Measurements from ENCODE around the gene IQCE. TPM values are rescaled to one million over a fixed set of nuclear protein-coding genes. Genes with fewer than 3 reads are reported as not detected.

IQCE gene
- total RNA-seq, 3 donors from 2014 or later (not counting 1 experiment from before 2014, with no cell fraction given): 9.6 to 13.5 (median 11.3) TPM

GRCh38 chr7:2564970-2565540, 6.3 kb downstream of the IQCE start:
- Mint-ChIP-seq H3K4me1 (peaks cover 1 to 2% of the 10 kb centered on the region in 2 donors), H3K27ac (no peak overlapping the region), H3K27me3 (ENCODE audit: low read depth in 2 of 2) (no peaks in the 10 kb centered on the region), H3K9me3 (no peaks in the 10 kb centered on the region), H3K4me3 (no peak overlapping the region), H3K36me3 (no peaks in the 10 kb centered on the region)
- Histone ChIP-seq H3K4me3 (ENCODE audit: low read length) (no peak overlapping the region), H3K27ac (ENCODE audit: low read length) (no peak overlapping the region), H3K9me3 (ENCODE audit: control insufficient read depth, insufficient read depth, low read length) (no peaks in the 10 kb centered on the region), H3K36me3 (ENCODE audit: control insufficient read depth, insufficient read depth, low read length) (no peaks in the 10 kb centered on the region), H3K27me3 (ENCODE audit: control insufficient read depth, insufficient read depth, low read length) (no peaks in the 10 kb centered on the region), H3K4me1 (ENCODE audit: control insufficient read depth, insufficient read depth, low read length) (peaks cover 10% of the 10 kb centered on the region)
- intact Hi-C loops (cut with micrococcal nuclease): no loop called here
- no peak for TF ChIP-seq CTCF (IDR thresholded peaks at IDR 0.05)
- WGBS (ENCODE audit: insufficient coverage): 95% methylated on average over 10 of the region's 12 CpGs
- no peak for ATAC-seq
- no peak for DNase-seq

- DNase-seq: no peak
- Histone ChIP-seq H3K9me3 (ENCODE audit: control insufficient read depth, insufficient read depth, low read length) (no peaks in the 10 kb centered on the region), H3K4me1 (ENCODE audit: control insufficient read depth, insufficient read depth, low read length) (peaks cover 7% of the 10 kb centered on the region), H3K27ac (ENCODE audit: low read length) (no peak overlapping the region), H3K27me3 (ENCODE audit: control insufficient read depth, insufficient read depth, low read length) (no peaks in the 10 kb centered on the region), H3K4me3 (ENCODE audit: low read length) (no peak overlapping the region), H3K36me3 (ENCODE audit: control insufficient read depth, insufficient read depth, low read length) (no peaks in the 10 kb centered on the region)
- 81% methylated on average over 8 of the region's 8 CpGs for WGBS (ENCODE audit: insufficient coverage)
- H3K27ac Mint-ChIP-seq: no peak overlapping the region
- H3K4me1 Mint-ChIP-seq: no peaks in the 10 kb centered on the region
- no peaks in the 10 kb centered on the region for H3K36me3 Mint-ChIP-seq
- no peak overlapping the region for H3K4me3 Mint-ChIP-seq
- no peaks in the 10 kb centered on the region for H3K27me3 Mint-ChIP-seq (ENCODE audit: low read depth in 2 of 2)
- intact Hi-C loops (cut with micrococcal nuclease): no loop called here
- no peak for ATAC-seq
- no peaks in the 10 kb centered on the region for H3K9me3 Mint-ChIP-seq
- TF ChIP-seq CTCF (IDR thresholded peaks at IDR 0.05): no peak
Measured at GRCh38 chr7:2566348-2566889, 7.6 kb downstream of the IQCE start.

GRCh38 chr7:2566890-2567678, 8.3 kb downstream of the IQCE start:
- no peak for TF ChIP-seq CTCF (IDR thresholded peaks at IDR 0.05)
- H3K4me3 ChIP-seq (ENCODE audit: low read length): no peak overlapping the region

More at GRCh38 chr7:2566890-2567678, 8.3 kb downstream of the IQCE start:
- H3K9me3 Mint-ChIP-seq: no peaks in the 10 kb centered on the region
- no peak overlapping the region for H3K27ac Mint-ChIP-seq
- H3K36me3 Mint-ChIP-seq: no peaks in the 10 kb centered on the region
- Histone ChIP-seq H3K27ac (ENCODE audit: low read length) (no peak overlapping the region), H3K27me3 (ENCODE audit: control insufficient read depth, insufficient read depth, low read length) (no peaks in the 10 kb centered on the region), H3K4me1 (ENCODE audit: control insufficient read depth, insufficient read depth, low read length) (peaks cover 7% of the 10 kb centered on the region), H3K36me3 (ENCODE audit: control insufficient read depth, insufficient read depth, low read length) (no peaks in the 10 kb centered on the region), H3K9me3 (ENCODE audit: control insufficient read depth, insufficient read depth, low read length) (no peaks in the 10 kb centered on the region)
- H3K27me3 Mint-ChIP-seq (ENCODE audit: low read depth in 2 of 2): no peaks in the 10 kb centered on the region
- 88% methylated on average over 28 of the region's 28 CpGs for WGBS (ENCODE audit: insufficient coverage)
- no peak overlapping the region for H3K4me3 Mint-ChIP-seq
- DNase-seq: peak in 1 of 2 donors; percentile 50
- no peak for ATAC-seq
- intact Hi-C loops (cut with micrococcal nuclease): no loop called here
- H3K4me1 Mint-ChIP-seq: no peaks in the 10 kb centered on the region

Data from natural killer cell (primary cell).